K562 (cell line): ENCODE data around the gene KRT80. TPM values are rescaled to one million over a fixed set of nuclear protein-coding genes. Genes with fewer than 3 reads are reported as not detected.

Experiments
- ATAC-seq: fragments of 200-7000 bp; cut with Tn5 transposase; 3 replicates; pipeline ENCODE4 v1.9.1; 2020; ENCODE audit warnings: moderate library complexity
- BruUV-seq: library from RNA; stranded (reverse); fragments of 400-500 nt; replicated peaks from 2 replicates; lab custom pipeline; 2021; lab: Mats Ljungman, UMichigan
- CTCF ChIA-PET: fragments of 300-600 bp; formaldehyde crosslinking; extraction: SDS; loops from one replicate; lab custom pipeline; 2021; ENCODE audit warnings: low intra/inter-chr PET ratio; lab: Yijun Ruan, JAX
- POLR2A ChIA-PET: fragments of 300-600, 350-650 bp; sonication (Branson Sonifier 250); formaldehyde crosslinking; extraction: SDS; loops from one replicate; lab custom pipeline; 2021; ENCODE audit warnings: antibody characterized with exemption, inconsistent platforms; lab: Yijun Ruan, JAX
- DNase-seq, 4 experiments: peaks; one replicate each; pipeline versions ENCODE4 v3.0.0 to v3.0.0-alpha.2; 2011 to 2018; ENCODE audit warnings: low spot score in 3 of 4, mixed read lengths in 3 of 4; ENCODE audit errors: extremely low read depth in 1 of 4
- FAIRE-seq: peaks from 2 replicates; lab custom pipeline; 2011; peaks lifted over from hg19 to GRCh38; lab: Jason Lieb, UNC
- H2AFZ ChIP-seq: 2 replicates; pipeline ENCODE4 v1.6.0; 2011; ENCODE audit warnings: low read depth, low read length, control low read depth, inconsistent platforms
- H3K27ac ChIP-seq: fragments of 200-600 bp; 3 replicates; pipeline ENCODE4 v1.8.0; 2011; ENCODE audit warnings: low read depth, mild to moderate bottlenecking, control low read depth, inconsistent platforms, low read length, moderate library complexity, mixed read lengths; ENCODE audit errors: extremely low read depth
- H3K27me3 ChIP-seq, 2 experiments: fragments of 300-600 bp in 1 of 2; 2 replicates in 1 of 2; 3 replicates in 1 of 2; pipeline versions ENCODE4 v1.6.0 to v1.8.0; 2011; ENCODE audit warnings: inconsistent platforms in 2 of 2, low read length in 2 of 2, mild to moderate bottlenecking in 1 of 2, mixed read lengths in 1 of 2, moderate library complexity in 1 of 2; ENCODE audit not compliant: control insufficient read depth in 2 of 2, insufficient read depth in 2 of 2
- H3K36me3 ChIP-seq: fragments of 300-600 bp; 3 replicates; pipeline ENCODE4 v1.8.0; 2011; ENCODE audit warnings: mild to moderate bottlenecking, low read length, inconsistent platforms; ENCODE audit not compliant: control insufficient read depth, insufficient read depth
- H3K4me1 ChIP-seq, 2 experiments: fragments of 200-600 bp in 1 of 2; replicated peaks in 1 of 2; 2 replicates in 1 of 2; 3 replicates in 1 of 2; pipeline versions ENCODE4 v1.5.1 to v1.8.0; 2011; ENCODE audit warnings: inconsistent platforms in 2 of 2, low read length in 2 of 2, mild to moderate bottlenecking in 1 of 2, mixed read lengths in 1 of 2, moderate library complexity in 1 of 2; ENCODE audit not compliant: control insufficient read depth in 2 of 2, insufficient read depth in 2 of 2
- H3K4me2 ChIP-seq: 2 replicates; pipeline ENCODE4 v1.6.1; 2011; ENCODE audit warnings: low read length, control low read depth, inconsistent platforms, mixed read lengths; ENCODE audit not compliant: insufficient read depth
- H3K4me3 ChIP-seq: fragments of 200-600 bp; sonication (generic), shearing (Covaris generic); 2 replicates; pipeline ENCODE4 v1.5.1; 2016; ENCODE audit warnings: control low read depth, inconsistent platforms
- H3K79me2 ChIP-seq: fragments of 200-600 bp; 3 replicates; pipeline ENCODE4 v1.8.0; 2011; ENCODE audit warnings: low read length, inconsistent platforms; ENCODE audit not compliant: control insufficient read depth, insufficient read depth
- H3K9ac ChIP-seq, 2 experiments: 2 replicates each; pipeline versions ENCODE4 v1.6.0 to v1.6.1; 2011; ENCODE audit warnings: low read depth in 2 of 2, low read length in 2 of 2, control low read depth in 1 of 2, inconsistent platforms in 1 of 2, mild to moderate bottlenecking in 1 of 2, mixed read lengths in 1 of 2; ENCODE audit not compliant: insufficient read depth in 1 of 2
- H3K9me1 ChIP-seq: one replicate; pipeline ENCODE4 v1.6.0; 2011; ENCODE audit warnings: inconsistent platforms, mild to moderate bottlenecking, low read length, moderate library complexity; ENCODE audit not compliant: control insufficient read depth, insufficient read depth
- H3K9me3 ChIP-seq: replicated peaks from 2 replicates; pipeline ENCODE4 v1.5.1; 2011; ENCODE audit warnings: low read depth, low read length, inconsistent platforms; ENCODE audit not compliant: control insufficient read depth, insufficient read depth
- H4K20me1 ChIP-seq: replicated peaks from 2 replicates; pipeline ENCODE4 v1.6.1; 2011; ENCODE audit warnings: low read length, inconsistent platforms, mixed read lengths; ENCODE audit not compliant: control insufficient read depth, insufficient read depth
- GATAD2B ChIP-seq: fragments of 450-650 bp; IDR thresholded peaks from 2 replicates; pipeline ENCODE4 v1.6.1; 2017; ENCODE audit warnings: mild to moderate bottlenecking, borderline replicate concordance
- HOMEZ ChIP-seq: fragments of 250-450 bp; sonication (Bioruptor Pico); IDR thresholded peaks from 2 replicates; pipeline ENCODE4 v1.4.0; 2020; ENCODE audit warnings: mild to moderate bottlenecking, moderate library complexity
- KDM1A ChIP-seq, 2 experiments: fragments of 450-650 bp; IDR thresholded peaks; 2 replicates each; pipeline ENCODE4 v1.6.1; 2016; ENCODE audit warnings: mild to moderate bottlenecking in 2 of 2
- ZBTB8A ChIP-seq: fragments of 450-650 bp; IDR thresholded peaks from 2 replicates; pipeline ENCODE4 v1.6.1; 2018; ENCODE audit warnings: mild to moderate bottlenecking, moderate library complexity; ENCODE audit not compliant: partially characterized antibody
- ZNF224 ChIP-seq: sonication (generic); formaldehyde crosslinking; IDR thresholded peaks from 2 replicates; pipeline ENCODE4 v1.8.0; 2022; ENCODE audit warnings: mild to moderate bottlenecking, missing genetic modification reagents
- ZNF277 ChIP-seq: fragments of 250-450 bp; sonication (Bioruptor Pico); IDR thresholded peaks from 2 replicates; pipeline ENCODE4 v1.8.0; 2022; ENCODE audit warnings: inconsistent platforms, mild to moderate bottlenecking, moderate library complexity, borderline replicate concordance
- ZNF280A ChIP-seq: fragments of 450-650 bp; IDR thresholded peaks from 2 replicates; pipeline ENCODE4 v1.6.1; 2018; ENCODE audit warnings: mild to moderate bottlenecking, low read depth; ENCODE audit not compliant: partially characterized antibody
- ZNF584 ChIP-seq: fragments of 200-800 bp; sonication (Bioruptor generic); IDR thresholded peaks from 2 replicates; pipeline ENCODE4 v1.6.1; 2016; ENCODE audit warnings: low read depth, mild to moderate bottlenecking, missing genetic modification characterization, missing compliant biosample characterization
- WGBS: fragments of 100-300 bp; shearing (Covaris generic); methylation state at CpG from one replicate; pipeline ENCODE4 v1.1.6; 2016; ENCODE audit warnings: low coverage, mixed read lengths; ENCODE audit not compliant: insufficient coverage; ENCODE audit errors: missing lambda C conversion rate; 5-methylcytosine and 5-hydroxymethylcytosine counted together
- in situ Hi-C: fragments of 300-500 bp; cut with MboI; formaldehyde crosslinking; loops from 4 replicates; pipeline ENCODE4 v1.15.0; 2018; ENCODE audit warnings: inconsistent platforms, mixed read lengths
- intact Hi-C: fragments of 100-400 bp; cut with micrococcal nuclease; formaldehyde crosslinking; loops from 2 replicates; pipeline ENCODE4 v1.14.2; 2022
- polyA plus RNA-seq, 8 experiments: library from polyadenylated mRNA; depleted of rRNA in 4 of 8; stranded (reverse) in 5 of 8; unstranded in 3 of 8; fragments of >200 nt; fragmentation: Nextera tagmentation in 2 of 8; fragmentation: Illumina TruSeq in 1 of 8; extraction: Ambion mirVana in 2 of 8; extraction: Trizol in 1 of 8; gene quantifications; 2 replicates each; pipeline versions ENCODE4 v1.2.1 to v1.2.3, GENCODE V29; 2011 to 2014; ENCODE audit warnings: inconsistent platforms in 1 of 8, missing spikeins in 1 of 8
- total RNA-seq, 7 experiments: library from RNA; depleted of rRNA in 6 of 7; stranded (reverse); fragments of >200 nt in 6 of 7; fragmentation: Illumina TruSeq in 2 of 7; extraction: Trizol in 2 of 7; gene quantifications; 2 replicates each; pipeline versions ENCODE4 v1.2.1 to v1.2.3, GENCODE V29; 2011 to 2021; ENCODE audit warnings: low replicate concordance in 1 of 7

The KRT80 gene
- total and polyA plus RNA-seq, 9 of the 15 experiments (the other 6 are each of a cell fraction or from before 2014, with no cell fraction given): not detected

GRCh38 chr12:52173526-52173925 is 18.3 kb downstream of the KRT80 start (continued):
- no peak for TF ChIP-seq ZNF277 (CRISPR knock-in tag)
- TF ChIP-seq ZNF584 (CRISPR knock-in tag): no peak
- no peak for TF ChIP-seq ZNF280A
- no peak for TF ChIP-seq ZBTB8A

- ATAC-seq (no peak), DNase-seq (no peak), FAIRE-seq (no peak)
- Histone ChIP-seq H3K4me3 (no peak overlapping the region), H3K36me3 (no peaks in the 10 kb centered on the region), H3K4me2 (no peak overlapping the region), H3K27me3 (peaks cover 27 to 74% of the 10 kb centered on the region in 2 experiments), H3K27ac (no peak overlapping the region), H3K9me1 (peaks cover 2% of the 10 kb centered on the region), H3K9ac (no peak overlapping the region), H3K4me1 (peaks cover 0 to 5% of the 10 kb centered on the region in 2 experiments; a peak in 1 of 5 replicates), H2AFZ (no peak overlapping the region), H3K79me2 (no peaks in the 10 kb centered on the region), H3K9me3 (no peaks in the 10 kb centered on the region), H4K20me1 (peaks cover 11% of the 10 kb centered on the region; the same call in 1 of the 2 replicates)
- intact Hi-C loops: no loop called here
- CTCF ChIA-PET: no interaction called here
- in situ Hi-C loops: no loop called here
- BruUV-seq: no TSS peak
- POLR2A ChIA-PET: interaction anchor here (0.6 kb wide), 2 partner anchors 25 to 38 kb away, joined by 3 read pairs; no protein-coding TSS in a partner anchor
- 2% methylated on average over 16 of the region's 17 CpGs for WGBS
- TF ChIP-seq GATAD2B: no peak
- TF ChIP-seq ZNF224 (CRISPR knock-in tag): no peak
- TF ChIP-seq KDM1A (IDR thresholded peaks at IDR 0.05): no peak
- TF ChIP-seq HOMEZ (CRISPR knock-in tag): no peak
Observed at GRCh38 chr12:52172956-52173355, 18.9 kb downstream of the KRT80 start.
